NCI-H82 treated with DMSO at 0.1 percent for 48 hours (cell line): ENCODE data around the gene CALCOCO2.
"Not testable (repeated sequence)": the region's sequence is repeated elsewhere in the genome, so short reads cannot be mapped to it uniquely, and the experiment has no call there.

Experiments used
- DNase-seq: peaks from one replicate; lab custom pipeline; 2025; ENCODE audit not compliant: unreplicated experiment; lab: John Stamatoyannopoulos, UW

The CALCOCO2 gene

GRCh38 chr17:48825446-48826381 lies 5.1 kb upstream of the CALCOCO2 start:
- peak; percentile 25 for DNase-seq

- DNase-seq = no peak
Observed at GRCh38 chr17:48831549-48831883, 681 bp downstream of the CALCOCO2 start.

GRCh38 chr17:48834973-48835372 lies 4.1 kb downstream of the CALCOCO2 start:
- DNase-seq = no peak

- DNase-seq = no peak
Observed at GRCh38 chr17:48835971-48836370, 5.1 kb downstream of the CALCOCO2 start.

GRCh38 chr17:48837458-48837857 lies 6.6 kb downstream of the CALCOCO2 start:
- DNase-seq = not testable (repeated sequence)

GRCh38 chr17:48840441-48840840 lies 9.6 kb downstream of the CALCOCO2 start:
- DNase-seq = no peak

- DNase-seq = no peak
Observed at GRCh38 chr17:48841395-48841831, 10.6 kb downstream of the CALCOCO2 start.

GRCh38 chr17:48842746-48843145 lies 11.9 kb downstream of the CALCOCO2 start:
- no peak for DNase-seq

- DNase-seq = no peak
Observed at GRCh38 chr17:48843187-48843900, 12.5 kb downstream of the CALCOCO2 start.

GRCh38 chr17:48850792-48851323 lies 20.0 kb downstream of the CALCOCO2 start:
- DNase-seq = no peak

GRCh38 chr17:48854774-48855476 lies 24.1 kb downstream of the CALCOCO2 start:
- DNase-seq = no peak

- DNase-seq = no peak
Observed at GRCh38 chr17:48856122-48856821, 25.4 kb downstream of the CALCOCO2 start.

GRCh38 chr17:48860034-48860433 lies 29.2 kb downstream of the CALCOCO2 start:
- no peak for DNase-seq

GRCh38 chr17:48860456-48860855 lies 29.6 kb downstream of the CALCOCO2 start:
- no peak for DNase-seq

- DNase-seq = peak; percentile 98
Observed at GRCh38 chr17:48868916-48869500, 38.2 kb downstream of the CALCOCO2 start.

GRCh38 chr17:48869821-48870318 lies 39.0 kb downstream of the CALCOCO2 start:
- DNase-seq = peak; percentile 98

- DNase-seq = no peak
Observed at GRCh38 chr17:48871035-48871550, 40.3 kb downstream of the CALCOCO2 start.

GRCh38 chr17:48871551-48872351 lies 40.9 kb downstream of the CALCOCO2 start:
- DNase-seq = peak; percentile 98

- DNase-seq = not testable (repeated sequence)
Observed at GRCh38 chr17:48872409-48872808, 41.6 kb downstream of the CALCOCO2 start.
